ENCODE data around the gene ZKSCAN5.

Gene ZKSCAN5

DNA sequence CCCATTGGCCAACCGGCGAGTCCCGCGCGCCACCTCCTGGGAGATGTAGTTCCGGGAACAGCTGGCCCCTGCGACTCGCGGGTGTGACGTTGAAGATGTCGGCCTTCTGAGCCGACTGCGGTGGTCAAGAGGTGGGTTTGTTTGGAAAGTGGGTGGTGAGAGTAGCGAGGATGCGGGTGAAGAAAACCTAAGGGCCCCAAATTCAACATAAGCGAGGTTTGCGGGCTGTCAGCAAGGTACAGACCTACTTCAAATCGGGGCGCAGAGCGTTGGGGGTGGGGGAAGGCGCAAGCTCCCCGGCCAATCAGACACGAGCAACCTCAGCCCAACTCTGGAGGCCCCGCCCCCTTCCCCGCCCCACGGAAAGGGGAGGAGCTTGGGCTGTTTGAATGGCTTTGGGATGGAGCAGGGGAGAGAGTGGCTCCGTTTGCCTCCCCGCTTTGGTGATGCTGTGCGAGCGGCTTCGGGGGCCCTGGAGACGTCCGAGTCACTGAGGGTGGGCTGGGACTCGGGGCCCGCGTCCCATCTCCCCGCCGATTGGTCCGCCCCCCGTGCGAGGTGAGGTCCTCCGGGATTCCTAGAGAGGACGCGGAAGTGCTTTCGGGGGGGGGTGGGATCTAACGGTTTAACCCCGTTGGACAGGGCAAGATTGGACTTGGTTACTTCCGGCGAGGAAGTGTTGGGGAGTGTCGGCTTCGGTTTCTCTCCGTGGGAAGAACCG is at the start of gene ZKSCAN5:
Gene ZKSCAN5 (plus strand): TSS at position 60 of the 721 bp plus-strand sequence. CDS start 1,383 bp downstream, outside the sequence.
- peak; percentile 98 for DNase-seq

DNA sequence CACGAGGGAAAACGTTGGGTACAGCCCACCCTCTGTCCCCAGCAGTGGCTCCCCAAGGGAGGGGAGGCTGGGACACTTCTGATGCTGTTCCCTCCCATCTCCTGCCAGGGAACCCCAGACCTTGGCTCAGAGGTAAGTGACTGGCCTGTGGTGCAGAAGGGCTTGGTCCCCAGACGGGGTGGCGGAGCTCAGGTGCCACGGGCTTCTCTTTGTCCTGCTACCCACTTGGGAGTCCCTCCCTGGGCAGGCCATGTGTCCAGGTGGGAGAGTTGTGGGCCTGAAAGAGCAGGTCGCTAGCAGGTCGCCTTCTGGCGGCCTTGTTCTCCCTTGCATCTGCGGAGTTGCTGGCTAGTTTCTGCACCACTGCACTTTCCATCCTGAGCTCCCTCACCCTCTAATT is 48.6 kb upstream of the ZKSCAN5 start:
- no peak for DNase-seq

DNA sequence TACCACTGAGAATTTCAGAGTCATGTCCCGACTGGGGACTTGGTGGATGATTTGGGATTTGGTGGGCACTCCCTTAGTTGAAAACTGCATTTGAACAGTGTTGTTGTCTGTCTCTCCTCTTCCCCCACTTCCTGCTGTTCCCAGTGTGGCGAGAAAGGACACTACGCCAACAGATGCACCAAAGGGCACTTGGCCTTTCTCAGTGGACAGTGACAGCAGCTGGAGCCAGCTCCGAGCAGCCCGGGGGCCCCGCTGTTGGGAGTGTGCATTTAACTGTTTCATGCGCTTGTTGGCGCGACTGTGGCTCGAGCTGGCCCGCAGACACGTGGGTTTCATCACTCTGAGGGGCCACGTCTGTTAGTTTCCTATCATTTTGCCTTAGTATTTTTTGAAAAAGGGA is 48.2 kb upstream of the ZKSCAN5 start:
- no peak for DNase-seq

DNA sequence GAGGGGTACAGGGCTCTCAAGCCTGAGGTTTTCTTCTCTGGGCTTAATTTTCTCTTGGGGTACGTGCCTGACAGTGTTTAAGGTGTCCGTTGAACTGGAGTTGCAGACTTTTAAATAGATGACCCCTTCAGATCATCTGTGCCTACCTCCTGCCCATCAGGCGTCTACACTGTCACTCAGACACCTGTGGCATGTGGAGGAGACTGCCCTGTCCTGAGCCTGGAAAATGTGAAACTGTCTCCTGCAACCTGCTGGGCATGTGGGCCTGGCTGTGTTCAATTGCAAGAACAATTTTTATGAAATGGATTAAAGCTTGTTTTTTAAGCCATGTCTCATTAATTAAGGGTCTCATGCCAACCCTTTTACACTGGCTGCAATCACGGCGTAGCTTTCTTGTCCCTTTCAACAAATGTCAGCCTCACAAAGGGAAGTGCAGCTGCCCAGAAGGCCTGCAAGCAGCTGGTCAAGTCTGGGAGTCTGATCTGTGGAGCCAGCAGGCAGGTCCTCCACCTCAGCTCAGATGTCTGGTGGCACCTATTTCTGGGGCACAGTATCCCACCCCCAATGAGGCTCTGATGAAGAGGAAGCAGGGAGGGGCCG is 47.3 kb upstream of the ZKSCAN5 start:
- DNase-seq: no peak

DNA sequence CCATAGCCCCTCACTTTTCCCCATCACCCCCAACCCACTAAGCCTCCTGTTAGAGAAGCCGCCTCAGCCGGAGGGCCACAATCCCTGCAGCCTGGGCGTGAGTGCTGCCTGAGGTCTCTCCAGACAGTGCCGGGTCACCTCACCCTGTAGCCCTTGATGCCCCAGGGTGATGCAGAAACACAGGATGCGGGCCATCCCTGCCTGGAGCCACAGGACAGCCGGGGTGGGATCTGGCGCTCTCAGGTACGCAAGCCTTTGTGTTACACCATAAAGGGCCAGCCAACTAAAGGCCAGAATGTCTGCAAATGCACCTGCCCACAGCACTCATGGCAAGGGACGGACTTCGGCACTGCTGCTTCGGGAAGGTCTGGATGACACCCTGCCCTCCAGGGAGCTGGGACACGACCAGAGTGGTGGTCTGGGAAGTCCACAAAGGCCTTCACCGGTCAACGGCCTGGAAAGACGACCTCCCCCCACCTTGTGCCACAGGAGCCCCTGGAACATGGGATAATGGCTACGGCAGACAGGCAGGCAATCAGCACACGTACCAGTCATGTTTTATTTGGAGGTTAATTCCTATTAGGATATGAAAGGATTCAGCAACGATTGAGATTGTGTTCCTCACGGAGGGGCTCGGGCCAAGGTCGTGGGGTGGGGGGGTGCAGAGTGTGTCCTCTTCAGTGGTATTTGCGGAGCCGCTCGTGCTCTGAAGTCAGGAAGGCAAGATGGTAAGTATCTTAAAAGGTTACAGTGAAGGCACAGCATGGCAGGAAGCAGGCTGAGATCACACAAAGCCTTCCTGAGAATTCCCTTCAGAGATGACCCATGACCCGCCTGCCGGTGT is 46.6 kb upstream of the ZKSCAN5 start:
- DNase-seq: no peak

DNA sequence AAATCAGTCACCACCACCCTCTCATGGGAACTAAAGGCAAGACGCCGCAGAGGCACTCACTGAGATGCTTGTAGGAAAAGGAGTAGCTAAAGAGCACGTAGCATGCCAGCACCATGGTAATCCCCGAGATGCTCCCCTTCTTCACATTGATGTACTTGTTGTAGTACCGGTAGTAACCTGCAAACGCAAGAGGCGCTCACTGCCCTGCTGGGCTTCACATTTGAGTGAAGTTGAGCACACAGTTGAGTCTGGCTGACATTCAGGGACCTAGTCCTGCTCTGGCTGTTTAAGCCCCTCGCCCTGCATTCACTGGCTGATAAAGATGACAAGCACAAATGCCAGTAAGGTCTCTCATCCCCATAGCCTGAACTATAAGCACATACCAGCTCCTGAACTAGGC is 45.4 kb upstream of the ZKSCAN5 start:
- DNase-seq: peak; percentile 12

DNA sequence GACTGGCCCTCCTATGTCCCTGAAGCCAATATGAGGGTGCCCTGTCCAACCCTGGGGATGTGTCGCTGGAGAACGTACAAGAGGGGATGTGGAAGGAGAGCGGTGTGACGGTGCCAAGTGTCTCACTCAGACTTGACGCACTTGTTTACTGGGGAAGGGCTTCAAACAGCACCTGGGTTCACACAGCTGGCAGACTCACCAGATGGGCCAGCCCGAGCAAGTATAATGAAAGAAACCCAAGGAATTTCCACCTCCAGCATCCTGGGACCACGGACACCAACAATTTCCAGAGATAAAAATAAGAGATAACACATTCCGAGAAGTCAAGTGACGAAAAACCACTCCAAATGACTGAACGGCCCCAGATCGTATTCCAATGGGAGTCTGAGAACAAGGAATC is 43.8 kb upstream of the ZKSCAN5 start:
- DNase-seq: no peak

DNA sequence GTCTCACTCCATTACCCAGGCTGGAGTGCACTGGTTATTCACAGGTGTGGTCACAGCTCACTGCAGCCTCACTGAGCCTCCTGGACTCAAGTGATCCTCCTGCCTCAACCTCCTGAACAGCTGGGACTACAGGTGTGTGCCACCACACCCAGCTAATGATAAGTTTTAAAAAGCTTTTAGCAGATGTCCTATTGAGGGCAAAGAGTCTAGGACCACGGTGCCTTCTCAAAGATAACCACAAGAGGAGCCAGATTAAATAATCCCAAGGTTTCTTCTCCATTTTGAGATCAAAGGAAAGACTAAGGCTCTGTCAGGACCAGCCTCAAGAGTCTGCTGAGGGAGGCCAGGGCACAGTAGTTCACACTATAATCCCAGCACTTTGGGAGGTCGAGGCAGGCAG is 43.2 kb upstream of the ZKSCAN5 start:
- DNase-seq: no peak

DNA sequence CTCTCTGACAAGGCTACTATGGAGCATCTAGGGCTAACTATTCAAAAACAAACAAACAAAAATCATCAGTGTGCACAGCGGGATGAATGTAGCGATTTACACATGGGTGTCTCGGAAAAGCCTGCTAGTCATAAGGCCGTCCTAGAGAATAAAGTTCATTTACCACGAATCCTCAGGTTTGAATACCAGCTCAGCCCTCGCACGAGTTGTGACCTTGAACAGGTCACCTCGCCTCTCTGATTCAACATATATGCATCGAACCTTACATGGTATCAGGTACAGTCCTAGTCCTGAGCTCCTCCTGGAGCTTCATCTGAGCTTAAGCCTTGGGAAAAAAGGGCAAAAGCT is 39.1 kb upstream of the ZKSCAN5 start:
- DNase-seq: no peak

DNA sequence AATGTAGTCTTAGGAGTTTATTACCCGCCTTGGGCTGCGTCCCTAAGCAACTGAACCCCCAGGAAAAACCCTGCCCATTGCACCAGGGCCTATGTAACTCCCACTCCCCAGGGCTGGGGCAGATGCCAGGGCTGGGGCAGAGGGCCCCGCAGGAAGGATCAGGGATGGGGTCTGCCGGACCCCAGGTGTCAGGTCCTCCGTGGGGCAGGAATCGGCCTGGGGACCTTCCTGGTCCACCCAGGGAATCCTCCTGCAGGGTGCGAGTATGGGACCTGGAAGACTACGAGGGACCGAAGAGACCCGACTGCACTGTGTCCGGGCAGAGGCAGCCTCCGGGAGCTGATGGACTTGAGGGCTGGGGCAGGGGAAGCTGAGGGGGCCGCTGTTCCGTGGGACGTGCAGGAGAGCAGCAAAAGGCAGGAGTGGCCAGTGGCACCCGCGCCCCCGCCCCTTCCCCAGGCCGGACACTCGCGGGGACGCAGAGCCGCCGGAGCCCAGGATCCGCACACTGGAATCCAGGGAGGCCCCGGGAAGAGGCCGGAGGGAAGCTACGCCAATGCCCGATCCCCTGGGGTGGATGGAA is 36.0 kb upstream of the ZKSCAN5 start:
- no peak for DNase-seq

DNA sequence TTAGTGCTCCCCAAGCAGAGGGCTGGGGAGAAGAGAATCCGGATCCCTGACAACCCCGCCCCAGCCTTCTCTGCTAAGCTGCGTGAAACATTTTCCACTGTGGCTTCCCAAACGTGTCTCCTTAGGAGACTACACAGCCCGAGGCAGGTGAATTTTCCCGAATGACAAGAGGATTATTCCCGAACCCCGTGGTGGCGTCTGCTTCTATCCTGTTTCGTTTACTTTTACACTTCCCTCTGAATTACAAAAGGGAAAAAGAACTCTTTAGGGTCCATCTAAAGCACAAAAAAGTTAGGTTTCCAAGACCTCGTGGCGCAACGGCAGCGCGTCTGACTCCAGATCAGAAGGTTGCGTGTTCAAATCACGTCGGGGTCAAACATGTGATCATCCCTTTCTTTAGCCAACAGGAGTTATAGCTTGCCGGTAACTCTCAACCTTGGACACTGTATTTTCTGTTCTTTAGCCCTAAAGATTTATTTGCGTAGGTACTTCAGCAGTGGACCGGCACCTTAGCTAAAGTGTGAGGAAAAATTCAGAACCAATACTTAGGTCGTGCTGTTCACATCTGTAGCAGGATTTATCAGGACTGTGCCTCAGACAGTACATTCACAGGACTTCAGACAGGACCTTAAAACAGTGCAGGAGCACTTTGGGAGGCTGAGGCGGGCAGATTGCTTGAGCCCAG is 34.9 kb upstream of the ZKSCAN5 start:
- DNase-seq: no peak

DNA sequence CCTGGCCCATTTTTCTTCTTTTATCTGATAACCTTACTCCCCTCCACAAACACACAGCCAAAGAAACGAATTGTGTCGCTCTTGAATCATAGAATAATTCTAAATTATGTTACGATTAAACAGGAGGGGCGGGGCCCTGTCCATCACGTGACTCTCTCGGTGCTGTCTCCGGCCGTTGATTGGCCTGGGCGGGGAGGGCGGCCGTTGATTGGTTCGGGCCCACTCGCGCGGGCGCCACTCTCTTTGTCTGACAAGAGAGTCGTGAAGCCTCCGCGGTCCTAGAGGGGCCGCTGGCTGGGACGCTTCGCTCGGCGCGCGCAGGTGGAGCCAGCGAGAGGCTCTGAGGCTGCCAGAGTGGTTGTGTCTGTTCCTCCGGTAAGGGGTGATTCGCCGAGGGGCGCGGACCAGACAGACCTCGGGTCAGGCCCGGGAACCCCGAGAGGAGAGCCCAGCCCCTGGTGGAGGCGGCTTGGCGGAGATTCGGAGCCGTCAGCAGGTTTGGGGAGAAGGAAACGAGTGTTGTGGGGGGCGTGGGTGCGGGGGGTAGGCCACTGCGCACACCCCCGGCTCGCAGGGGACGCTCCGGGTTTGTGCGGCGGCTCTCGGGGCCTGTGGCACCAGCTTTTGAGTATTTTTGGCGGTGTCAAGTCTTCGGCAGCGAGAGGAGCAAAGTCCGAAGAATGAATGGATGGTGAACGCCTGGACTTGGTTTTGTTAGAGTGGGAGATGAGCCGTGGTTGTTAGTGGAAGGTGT is 31.7 kb upstream of the ZKSCAN5 start, which contains the start of gene ZNF789:
Gene ZNF789 (plus strand): TSS at position 330 of the 754 bp plus-strand sequence. CDS start 3,567 bp downstream, outside the sequence.
- DNase-seq: peak; percentile 97

DNA sequence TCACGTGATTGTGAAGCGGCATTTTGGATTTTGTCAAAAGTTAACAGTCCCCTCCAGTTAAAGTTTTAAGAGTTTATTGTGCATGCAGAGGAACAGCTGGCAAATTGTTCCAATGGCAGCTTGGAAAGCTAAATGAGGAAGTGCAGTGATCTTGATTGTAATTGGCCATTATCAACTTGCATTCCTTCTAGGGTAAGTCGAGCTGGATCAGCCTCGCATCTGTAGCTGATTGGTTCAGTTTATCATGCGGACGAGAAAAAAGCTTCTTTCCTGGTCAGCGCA is 31.2 kb upstream of the ZKSCAN5 start:
- peak; percentile 66 for DNase-seq

DNA sequence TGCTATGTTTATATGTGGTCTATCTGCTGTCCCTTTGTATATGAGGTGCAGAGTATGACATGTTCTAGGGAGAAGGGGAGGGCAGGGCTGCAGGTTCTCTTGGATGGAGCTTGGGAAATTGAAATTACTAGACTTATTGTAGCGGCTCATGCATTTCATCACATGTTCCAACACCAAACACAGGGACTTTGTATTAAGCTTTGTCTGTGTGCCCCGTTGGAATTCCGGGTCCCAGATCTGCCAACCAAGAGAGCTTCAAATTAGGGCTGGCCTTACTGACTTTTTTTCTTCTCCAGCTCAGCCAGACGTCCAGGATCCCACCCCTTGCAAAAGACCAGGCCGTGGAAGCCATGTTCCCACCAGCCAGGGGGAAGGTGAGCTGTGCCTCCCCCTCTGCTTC is 28.4 kb upstream of the ZKSCAN5 start:
- DNase-seq: no peak

DNA sequence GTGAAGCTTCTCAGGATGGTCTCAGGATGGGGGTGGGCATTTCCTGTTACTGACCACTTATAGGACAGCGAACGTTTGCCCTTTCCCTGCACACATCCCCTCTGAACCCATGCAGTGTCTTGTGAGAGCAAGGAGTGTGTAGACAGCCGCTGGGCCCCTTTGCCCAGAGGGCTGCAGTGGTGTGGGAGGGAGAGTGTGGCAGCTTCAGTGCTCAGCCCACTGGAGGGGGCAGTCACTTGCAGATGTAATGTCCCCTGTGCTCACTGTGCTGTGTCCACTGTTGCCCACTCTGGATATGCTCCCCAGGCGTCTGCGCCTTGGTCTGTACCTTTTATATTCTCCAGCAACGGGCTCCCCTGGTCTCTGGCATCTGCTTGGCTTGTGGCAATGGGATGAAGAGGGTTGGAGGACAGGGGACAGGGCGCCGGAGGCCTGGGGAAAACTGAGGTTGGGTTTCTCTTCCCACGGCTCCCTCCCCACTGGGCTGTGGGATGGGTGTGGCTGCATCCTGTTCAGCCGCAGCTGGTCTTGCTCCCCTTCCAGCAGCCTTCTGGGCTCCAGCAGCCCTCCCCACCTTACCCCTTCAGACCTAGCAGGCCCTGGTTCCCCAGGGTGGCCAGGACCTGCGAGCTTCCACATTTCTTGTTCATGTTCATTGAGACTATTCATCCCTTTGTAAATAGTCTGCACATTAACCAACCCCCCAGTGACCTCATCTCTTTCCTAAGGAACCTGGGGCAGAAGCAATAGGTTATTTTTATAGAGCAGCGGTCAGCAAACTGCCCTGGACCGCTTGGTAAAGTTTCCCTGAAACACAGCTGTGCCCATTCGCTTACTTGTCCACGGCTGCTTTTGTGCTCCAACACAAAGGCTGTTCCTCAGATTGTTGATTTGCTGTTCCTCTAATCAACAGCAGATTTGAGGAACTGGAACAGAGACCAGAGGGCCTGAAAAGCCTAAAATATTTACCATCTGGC is 25.7 kb upstream of the ZKSCAN5 start:
- DNase-seq: no peak

DNA sequence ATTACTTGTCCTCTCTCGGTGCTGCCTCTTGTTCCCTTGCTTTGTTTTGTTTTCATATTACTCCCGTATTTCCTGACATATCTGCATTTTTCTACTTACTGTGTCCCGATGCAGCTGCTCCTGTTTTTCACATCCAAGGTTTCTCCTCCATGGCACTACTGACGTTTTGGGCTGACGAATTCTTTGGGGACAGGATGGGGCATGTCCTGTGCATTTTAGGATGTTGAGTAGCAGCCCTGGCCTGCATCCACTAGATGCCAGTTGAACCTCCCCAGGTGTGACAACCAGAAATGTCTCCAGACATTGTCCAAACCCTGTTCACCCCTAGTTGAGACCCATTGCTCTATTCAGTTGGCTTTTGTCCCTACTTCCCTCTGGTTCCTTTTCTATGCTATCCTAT is 19.4 kb upstream of the ZKSCAN5 start:
- no peak for DNase-seq

DNA sequence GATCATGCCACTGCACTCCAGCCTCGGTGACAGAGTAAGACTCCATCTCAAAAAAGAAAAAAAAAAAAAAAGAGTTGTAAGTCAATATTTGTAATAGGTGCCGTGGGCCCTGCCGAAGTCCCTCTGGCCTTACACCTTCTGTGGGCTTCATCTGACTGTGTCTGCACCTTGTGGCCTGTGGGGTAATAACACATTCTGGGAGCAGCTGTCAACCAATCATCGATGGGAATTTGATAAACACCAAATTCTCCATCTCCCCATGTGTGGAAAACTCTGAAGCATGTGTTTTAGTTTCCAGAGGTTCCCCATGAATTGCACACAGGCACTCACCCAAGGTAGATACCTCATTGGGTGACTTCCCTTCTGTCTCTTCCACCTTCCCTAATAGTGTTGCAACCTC is 15.2 kb upstream of the ZKSCAN5 start:
- DNase-seq: no peak

DNA sequence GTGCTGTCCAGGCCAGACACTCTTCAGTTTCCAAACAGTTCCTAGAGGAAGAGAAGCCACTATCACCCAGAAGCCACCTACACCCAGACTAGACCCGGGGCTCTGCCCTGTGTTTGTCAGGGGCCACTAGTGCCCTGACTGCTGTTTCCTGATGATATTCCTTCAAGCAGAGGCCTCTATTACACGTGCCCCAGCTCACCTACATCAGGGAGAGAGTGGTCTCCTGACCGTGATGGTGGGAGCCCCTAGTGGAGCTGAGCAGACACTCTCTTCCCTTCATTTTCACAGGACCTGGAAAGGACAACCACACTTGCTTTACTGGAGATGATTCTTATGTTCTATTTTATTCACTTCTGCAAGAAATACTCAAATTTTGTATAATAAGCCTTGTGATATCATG is 13.6 kb upstream of the ZKSCAN5 start:
- DNase-seq: no peak

DNA sequence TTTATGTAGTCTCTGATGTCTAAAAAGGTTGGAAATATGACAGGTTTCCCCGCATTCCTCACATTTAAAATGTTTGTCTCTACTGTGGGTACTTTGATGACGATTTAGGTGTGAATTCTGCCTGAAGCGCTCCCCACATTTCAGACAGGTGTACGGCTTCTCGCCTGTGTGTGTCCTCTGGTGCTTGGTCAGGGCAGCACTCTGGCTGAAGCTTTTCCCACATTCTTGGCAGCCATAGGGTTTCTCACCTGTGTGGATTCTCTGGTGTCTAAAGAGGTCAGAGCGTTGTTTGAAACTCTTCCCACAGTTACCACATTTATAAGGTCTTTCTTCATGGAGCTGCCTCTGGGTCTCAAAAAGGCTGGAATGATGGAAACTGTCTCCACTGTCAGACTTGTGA is 10.6 kb upstream of the ZKSCAN5 start:
- DNase-seq: no peak

DNA sequence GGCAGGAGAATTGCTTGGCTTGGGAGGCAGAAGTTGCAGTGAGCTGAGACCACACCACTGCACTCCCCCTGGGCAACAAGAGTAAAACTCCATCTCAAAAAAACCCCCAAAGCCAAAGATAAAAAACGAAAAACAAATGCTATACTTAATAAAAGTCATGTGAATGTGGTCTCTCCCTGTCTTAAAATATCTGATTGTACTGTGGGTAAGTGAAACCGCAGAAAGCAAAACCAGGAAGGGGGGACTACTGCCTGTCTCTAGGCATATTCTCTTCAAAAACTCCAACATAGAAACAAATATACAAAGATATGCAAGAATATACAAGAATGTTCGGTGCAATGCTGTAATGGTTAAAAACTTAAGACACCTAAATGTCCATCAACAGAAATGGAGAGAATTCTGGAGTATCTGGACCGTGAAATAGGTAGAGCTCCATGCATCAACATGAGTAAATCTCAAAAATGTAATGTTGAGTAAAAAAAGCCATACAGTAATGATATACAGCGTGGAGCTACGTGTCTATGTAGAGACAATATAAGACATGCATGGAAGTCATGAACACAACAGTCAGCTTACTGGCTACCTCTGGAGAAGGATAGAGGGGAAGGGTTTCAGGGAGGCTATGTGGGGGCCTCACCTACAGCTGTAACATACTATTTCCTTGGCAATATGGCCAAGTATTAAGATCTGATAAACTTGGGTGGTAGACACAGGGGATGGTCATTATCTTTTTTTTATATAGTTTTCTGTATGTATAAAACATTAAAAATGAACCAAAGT is 6.5 kb upstream of the ZKSCAN5 start:
- no peak for DNase-seq
